GM21526 (cell line): ENCODE data around the gene SLC18A2.
"Not testable (repeated sequence)": the region's sequence is repeated elsewhere in the genome, so short reads cannot be mapped to it uniquely, and the experiment has no call there.

ENCODE experiments used
- ATAC-seq: cut with Tn5 transposase; IDR thresholded peaks from one replicate; pipeline ENCODE4 v1.9.1; 2021; ENCODE audit warnings: moderate library complexity; ENCODE audit not compliant: unreplicated experiment, low FRiP score

The SLC18A2 gene

GRCh38 chr10:117261501-117261900 is 20.6 kb downstream of the SLC18A2 start:
- no peak for ATAC-seq

GRCh38 chr10:117262291-117262902 is 21.5 kb downstream of the SLC18A2 start:
- ATAC-seq: no peak

GRCh38 chr10:117262903-117263293 is 22.0 kb downstream of the SLC18A2 start:
- ATAC-seq: no peak

GRCh38 chr10:117264782-117265181 is 23.9 kb downstream of the SLC18A2 start:
- no peak for ATAC-seq

- ATAC-seq: no peak
These were observed 25.5 kb downstream of the SLC18A2 start for GRCh38 chr10:117266400-117266799.

- no peak for ATAC-seq
These were observed 25.9 kb downstream of the SLC18A2 start for GRCh38 chr10:117266812-117267211.

- no peak for ATAC-seq
These were observed 27.3 kb downstream of the SLC18A2 start for GRCh38 chr10:117268258-117268657.

- no peak for ATAC-seq
These were observed 28.0 kb downstream of the SLC18A2 start for GRCh38 chr10:117268907-117269306.

- no peak for ATAC-seq
These were observed 30.5 kb downstream of the SLC18A2 start for GRCh38 chr10:117271427-117271826.

- no peak for ATAC-seq
These were observed 31.5 kb downstream of the SLC18A2 start for GRCh38 chr10:117272195-117273076.

GRCh38 chr10:117273980-117274379 is 33.1 kb downstream of the SLC18A2 start:
- ATAC-seq: no peak

GRCh38 chr10:117274509-117274908 is 33.6 kb downstream of the SLC18A2 start:
- ATAC-seq: no peak

- ATAC-seq: no peak
These were observed 34.2 kb downstream of the SLC18A2 start for GRCh38 chr10:117275121-117275520.

GRCh38 chr10:117277675-117278074 is 36.8 kb downstream of the SLC18A2 start:
- no peak for ATAC-seq

- no peak for ATAC-seq
These were observed 44.0 kb downstream of the SLC18A2 start for GRCh38 chr10:117284716-117285494.

GRCh38 chr10:117290872-117291271 is 50.0 kb downstream of the SLC18A2 start:
- not testable (repeated sequence) for ATAC-seq

GRCh38 chr10:117294039-117294645 is 53.2 kb downstream of the SLC18A2 start:
- ATAC-seq: no peak

- ATAC-seq: no peak
These were observed 53.8 kb downstream of the SLC18A2 start for GRCh38 chr10:117294735-117295134.

- ATAC-seq: no peak
These were observed 57.3 kb downstream of the SLC18A2 start for GRCh38 chr10:117298219-117298618.

GRCh38 chr10:117299435-117299834 is 58.5 kb downstream of the SLC18A2 start:
- ATAC-seq: no peak

GRCh38 chr10:117300671-117301070 is 59.8 kb downstream of the SLC18A2 start:
- no peak for ATAC-seq
